SKM-1 treated with dmso at 0.1 percent for 144 hours (cell line): ENCODE data around the gene HES5.
"Not testable (repeated sequence)": the region's sequence is repeated elsewhere in the genome, so short reads cannot be mapped to it uniquely, and the experiment has no call there.

Experiments used
- DNase-seq: peaks from one replicate; lab custom pipeline; 2025; ENCODE audit not compliant: unreplicated experiment; lab: John Stamatoyannopoulos, UW

The HES5 gene

DNA sequence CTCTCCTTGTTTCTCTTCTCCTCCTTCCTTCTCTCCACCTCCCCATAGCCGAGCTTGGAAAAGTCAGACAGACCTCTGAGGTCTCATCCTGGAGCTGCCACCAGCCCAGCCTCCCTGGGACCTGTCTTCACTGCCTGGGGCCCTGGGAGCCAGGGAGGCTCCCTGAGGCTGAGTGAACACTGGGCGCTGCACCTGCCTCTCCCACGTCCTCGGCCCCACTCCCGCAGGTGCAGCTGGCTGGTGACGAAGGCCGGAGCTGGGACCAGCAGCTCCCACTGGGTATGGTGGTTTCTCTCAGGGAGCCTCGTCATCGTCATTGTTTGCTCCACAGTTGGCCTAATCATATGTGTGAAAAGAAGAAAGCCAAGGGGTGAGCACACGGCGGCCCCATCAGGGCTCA is 31.4 kb upstream of the HES5 start:
- DNase-seq: no peak

- no peak for DNase-seq
These were observed 30.4 kb upstream of the HES5 start for GRCh38 chr1:2560299-2561073.

- no peak for DNase-seq
These were observed 29.6 kb upstream of the HES5 start for GRCh38 chr1:2559509-2560298.

GRCh38 chr1:2558861-2559260 is 28.8 kb upstream of the HES5 start:
- no peak for DNase-seq

- no peak for DNase-seq
These were observed 28.4 kb upstream of the HES5 start for GRCh38 chr1:2558420-2558819.

- DNase-seq: no peak
These were observed 27.7 kb upstream of the HES5 start for GRCh38 chr1:2557482-2558400.

GRCh38 chr1:2556678-2557481 is 26.8 kb upstream of the HES5 start:
- DNase-seq: no peak

DNA sequence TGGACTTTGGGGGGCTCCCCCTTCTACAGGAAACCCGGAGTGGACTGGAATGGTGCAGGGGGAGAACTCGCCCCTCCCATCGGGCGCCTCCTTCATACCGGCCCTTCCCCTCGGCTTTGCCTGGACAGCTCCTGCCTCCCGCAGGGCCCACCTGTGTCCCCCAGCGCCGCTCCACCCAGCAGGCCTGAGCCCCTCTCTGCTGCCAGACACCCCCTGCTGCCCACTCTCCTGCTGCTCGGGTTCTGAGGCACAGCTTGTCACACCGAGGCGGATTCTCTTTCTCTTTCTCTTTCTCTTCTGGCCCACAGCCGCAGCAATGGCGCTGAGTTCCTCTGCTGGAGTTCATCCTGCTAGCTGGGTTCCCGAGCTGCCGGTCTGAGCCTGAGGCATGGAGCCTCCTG is 26.2 kb upstream of the HES5 start, which contains the start of gene TNFRSF14:
Gene TNFRSF14, plus strand, starts transcription at position 95 of the 401 bp plus-strand sequence. Its CDS starts 294 bp downstream, at position 389.
- no peak for DNase-seq

DNA sequence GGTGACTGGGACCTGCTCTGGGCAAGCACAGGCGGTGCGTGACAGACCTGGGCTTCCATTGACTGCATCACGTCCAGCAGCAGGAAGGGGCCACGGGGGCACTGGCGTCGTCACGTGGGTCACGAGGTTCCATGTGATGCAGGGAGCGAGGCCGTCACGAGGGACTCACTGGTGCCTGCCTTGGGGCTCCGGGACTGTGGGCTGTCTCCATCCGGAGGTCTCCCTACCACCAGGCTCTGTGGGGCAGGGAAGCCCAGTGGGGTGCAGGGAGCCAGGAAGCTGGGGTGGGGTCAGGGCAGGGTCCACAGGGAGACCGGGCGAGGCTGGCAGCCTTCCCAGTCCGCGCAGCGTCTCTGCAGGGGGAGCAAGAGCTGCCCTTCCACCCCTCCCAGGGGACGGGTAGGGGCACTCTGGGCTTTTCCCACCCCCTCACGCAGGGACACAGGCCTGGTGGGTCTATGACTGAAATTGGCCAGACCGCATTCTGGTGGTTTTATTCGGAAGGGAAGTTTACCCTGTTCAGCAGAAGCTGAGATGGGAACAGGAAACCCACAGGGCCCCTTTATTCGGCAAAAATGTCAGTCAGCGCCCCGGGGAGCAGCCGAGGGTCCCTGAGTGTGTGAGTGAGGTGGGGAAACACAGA is 25.7 kb upstream of the HES5 start:
- peak; percentile 60 for DNase-seq

DNA sequence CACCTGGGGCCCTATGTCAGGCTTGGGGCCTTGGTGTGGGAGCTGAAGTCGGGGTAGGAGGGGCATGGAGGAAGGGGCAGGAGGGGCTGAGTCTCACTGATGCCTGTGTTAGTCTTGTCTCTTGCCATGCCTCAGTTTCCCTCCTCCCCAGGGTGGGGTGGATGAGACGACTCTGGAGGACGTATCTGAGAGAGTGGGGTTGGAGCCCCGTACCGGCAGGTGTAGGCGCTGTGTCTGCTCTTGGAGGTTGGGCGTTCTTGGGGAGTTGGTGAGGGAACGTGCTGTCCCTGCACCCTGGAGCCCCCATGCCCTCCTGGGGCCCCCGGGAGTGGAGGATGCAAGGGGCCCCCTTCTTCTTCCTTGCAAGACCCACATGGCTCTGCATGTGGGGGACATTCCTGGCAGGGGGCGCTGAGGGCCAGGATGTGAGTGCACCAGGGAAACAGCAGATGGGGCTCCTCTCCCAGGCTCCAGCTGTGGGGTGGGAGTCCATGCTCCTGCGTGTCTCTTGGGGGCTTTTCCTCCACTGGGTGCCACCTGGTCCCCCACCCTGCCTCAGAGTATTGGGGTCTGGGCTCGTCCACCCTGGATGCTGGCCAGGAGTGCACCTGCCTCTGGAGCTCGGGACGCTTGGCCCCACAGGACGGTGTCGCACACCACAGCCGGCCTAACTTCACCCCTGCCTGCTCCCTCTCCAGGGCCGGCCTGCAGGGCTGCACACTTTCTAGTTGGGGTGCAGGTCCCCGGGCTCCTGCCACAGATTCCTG is 24.7 kb upstream of the HES5 start:
- no peak for DNase-seq

DNA sequence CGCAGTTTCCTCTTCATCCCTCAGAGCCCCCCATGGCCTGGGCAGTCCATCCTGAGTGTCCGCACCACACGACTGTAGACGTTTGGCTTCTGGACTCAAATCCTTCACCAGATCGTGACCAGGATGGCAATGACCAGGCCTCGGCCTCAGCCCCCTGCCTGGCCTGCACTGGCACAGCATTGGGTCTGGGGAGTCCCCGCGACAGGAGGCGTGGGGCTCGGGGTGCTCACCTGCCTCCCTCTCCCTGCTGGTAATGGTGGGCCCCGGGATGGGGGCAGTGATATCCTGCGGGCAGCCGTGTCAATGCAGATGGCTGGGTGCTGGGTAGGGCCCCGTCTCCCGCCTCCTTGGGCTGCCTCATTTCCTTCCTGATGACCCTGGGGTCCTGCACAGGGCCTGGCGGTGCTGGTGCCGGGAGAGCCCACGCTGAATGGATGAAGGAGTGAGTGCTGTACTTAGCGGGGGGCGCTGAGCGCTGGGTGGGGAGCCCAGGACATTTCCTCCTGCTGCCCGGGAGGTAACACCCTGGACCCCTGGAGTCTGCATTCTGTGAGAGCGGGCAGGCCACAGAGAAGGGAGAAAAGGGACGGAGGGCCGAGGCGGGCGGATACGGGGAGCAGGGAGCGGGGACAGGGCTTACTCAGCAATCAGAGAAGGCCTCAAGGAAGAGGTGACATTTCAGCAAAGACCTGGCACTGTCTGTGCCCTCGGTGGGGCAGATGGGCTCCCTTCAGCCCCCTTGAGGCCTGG is 24.0 kb upstream of the HES5 start:
- DNase-seq: no peak

DNA sequence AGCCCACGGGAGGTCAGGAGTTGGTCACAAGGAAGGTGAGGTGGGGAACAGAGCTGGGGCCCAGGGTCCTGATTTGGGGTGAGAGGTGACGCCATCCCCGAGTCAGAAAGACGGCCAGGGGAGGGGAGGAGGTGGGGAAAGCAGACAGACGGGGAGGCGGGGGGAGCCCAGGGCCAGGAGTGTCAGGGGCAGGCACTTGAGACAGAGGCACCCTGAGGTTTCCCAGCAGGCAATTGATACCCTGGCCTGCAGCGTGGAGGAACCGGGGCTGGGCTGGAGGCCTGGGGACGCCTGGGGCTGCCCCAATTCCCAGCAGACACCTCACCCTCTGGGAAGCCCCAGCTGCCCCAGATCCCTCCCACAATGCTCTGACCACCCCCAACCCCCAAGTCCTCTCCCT is 23.0 kb upstream of the HES5 start:
- DNase-seq: not testable (repeated sequence)

GRCh38 chr1:2552189-2552588 is 22.1 kb upstream of the HES5 start:
- no peak for DNase-seq

DNA sequence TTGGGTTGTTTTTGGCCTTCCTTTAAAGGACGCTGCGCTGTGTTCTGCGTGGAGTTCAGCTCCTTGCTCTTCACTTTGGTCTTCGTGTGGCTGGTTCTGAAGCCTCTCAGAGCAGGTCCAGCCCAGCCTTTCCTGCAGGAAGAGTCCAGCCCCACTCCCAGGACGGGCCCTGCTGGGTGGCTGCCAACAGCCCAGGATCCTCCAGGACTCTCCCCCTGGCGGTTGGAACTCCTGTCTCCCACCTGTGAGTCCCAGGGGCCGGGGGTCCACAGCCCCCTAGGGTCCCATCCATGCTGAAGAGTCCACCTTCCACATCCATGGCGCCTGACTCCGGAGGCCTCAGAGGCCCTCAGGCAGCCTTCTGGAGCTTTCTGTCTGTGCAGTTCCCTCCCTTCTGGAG is 21.5 kb upstream of the HES5 start:
- DNase-seq: not testable (repeated sequence)

GRCh38 chr1:2550309-2550861 is 20.3 kb upstream of the HES5 start:
- not testable (repeated sequence) for DNase-seq

GRCh38 chr1:2549367-2550029 is 19.4 kb upstream of the HES5 start:
- DNase-seq: not testable (repeated sequence)

- DNase-seq: peak; percentile 49
These were observed 18.1 kb upstream of the HES5 start for GRCh38 chr1:2548068-2548589.
